Skeletal muscle cell (primary cell): ENCODE measurements around the gene KRTAP9-1.
"Not testable (repeated sequence)": the region's sequence is repeated elsewhere in the genome, so short reads cannot be mapped to it uniquely, and the experiment has no call there.

ENCODE experiments used
- DNase-seq: peaks from one replicate; pipeline ENCODE4 v3.0.0-alpha.2; 2010; ENCODE audit warnings: low read depth
- H3K4me3 ChIP-seq: 2 replicates; pipeline ENCODE4 v1.5.1; 2011; ENCODE audit warnings: low read depth, mild to moderate bottlenecking, control low read depth, low read length, moderate library complexity

The KRTAP9-1 gene

GRCh38 chr17:41237116-41237515 is 47.4 kb downstream of the KRTAP9-1 start:
- H3K4me3 ChIP-seq, DNase-seq: not testable (repeated sequence)

- H3K4me3 ChIP-seq, DNase-seq: not testable (repeated sequence)
Observed at GRCh38 chr17:41237949-41238437, 48.3 kb downstream of the KRTAP9-1 start, which contains the start of gene KRTAP9-8. Gene KRTAP9-8 (plus strand): TSS chr17:41237999. CDS start chr17:41238052, 53 bp downstream.
